ENCODE data around the gene ATP6V0A4.
"Not testable (repeated sequence)": the region's sequence is repeated elsewhere in the genome, so short reads cannot be mapped to it uniquely, and the experiment has no call there.

Gene ATP6V0A4

GRCh38 chr7:138752518-138753149 lies 45.4 kb downstream of the ATP6V0A4 start:
- in situ Hi-C loops (cut with HindIII; ENCODE audit: low sequenced_read_pairs) = no loop called here

GRCh38 chr7:138750901-138751464 lies 47.0 kb downstream of the ATP6V0A4 start:
- in situ Hi-C loops (cut with HindIII; ENCODE audit: low sequenced_read_pairs) = no loop called here

- in situ Hi-C loops (cut with HindIII; ENCODE audit: low sequenced_read_pairs) = no loop called here
Measured at GRCh38 chr7:138750473-138750872, 47.5 kb downstream of the ATP6V0A4 start.

- in situ Hi-C loops (cut with HindIII; ENCODE audit: low sequenced_read_pairs) = no loop called here
Measured at GRCh38 chr7:138749960-138750359, 48.0 kb downstream of the ATP6V0A4 start.

- in situ Hi-C loops (cut with HindIII; ENCODE audit: low sequenced_read_pairs) = no loop called here
Measured at GRCh38 chr7:138748666-138749065, 49.3 kb downstream of the ATP6V0A4 start.

- in situ Hi-C loops (cut with HindIII; ENCODE audit: low sequenced_read_pairs) = no loop called here
Measured at GRCh38 chr7:138746073-138746472, 51.9 kb downstream of the ATP6V0A4 start.

GRCh38 chr7:138745189-138745588 lies 52.8 kb downstream of the ATP6V0A4 start:
- in situ Hi-C loops (cut with HindIII; ENCODE audit: low sequenced_read_pairs) = no loop called here

- in situ Hi-C loops (cut with HindIII; ENCODE audit: low sequenced_read_pairs) = no loop called here
Measured at GRCh38 chr7:138741453-138741735, 56.6 kb downstream of the ATP6V0A4 start.

- in situ Hi-C loops (cut with HindIII; ENCODE audit: low sequenced_read_pairs) = no loop called here
Measured at GRCh38 chr7:138739859-138740258, 58.1 kb downstream of the ATP6V0A4 start.

- in situ Hi-C loops (cut with HindIII; ENCODE audit: low sequenced_read_pairs) = no loop called here
Measured at GRCh38 chr7:138738551-138739335, 59.3 kb downstream of the ATP6V0A4 start.

GRCh38 chr7:138738114-138738513 lies 59.9 kb downstream of the ATP6V0A4 start:
- in situ Hi-C loops (cut with HindIII; ENCODE audit: low sequenced_read_pairs) = no loop called here

- in situ Hi-C loops (cut with HindIII; ENCODE audit: low sequenced_read_pairs) = no loop called here
Measured at GRCh38 chr7:138735399-138735798, 62.6 kb downstream of the ATP6V0A4 start.

GRCh38 chr7:138731733-138732132 lies 66.3 kb downstream of the ATP6V0A4 start:
- in situ Hi-C loops (cut with HindIII; ENCODE audit: low sequenced_read_pairs) = not testable (repeated sequence)

- in situ Hi-C loops (cut with HindIII; ENCODE audit: low sequenced_read_pairs) = no loop called here
Measured at GRCh38 chr7:138729444-138729843, 68.6 kb downstream of the ATP6V0A4 start.

- in situ Hi-C loops (cut with HindIII; ENCODE audit: low sequenced_read_pairs) = no loop called here
Measured at GRCh38 chr7:138727336-138728099, 70.5 kb downstream of the ATP6V0A4 start.

GRCh38 chr7:138726288-138726687 lies 71.7 kb downstream of the ATP6V0A4 start:
- in situ Hi-C loops (cut with HindIII; ENCODE audit: low sequenced_read_pairs) = no loop called here

GRCh38 chr7:138720286-138720685 lies 77.7 kb downstream of the ATP6V0A4 start:
- in situ Hi-C loops (cut with HindIII; ENCODE audit: low sequenced_read_pairs) = no loop called here

GRCh38 chr7:138716889-138717288 lies 81.1 kb downstream of the ATP6V0A4 start:
- in situ Hi-C loops (cut with HindIII; ENCODE audit: low sequenced_read_pairs) = no loop called here

GRCh38 chr7:138713191-138713590 lies 84.8 kb downstream of the ATP6V0A4 start:
- in situ Hi-C loops (cut with HindIII; ENCODE audit: low sequenced_read_pairs) = no loop called here

- in situ Hi-C loops (cut with HindIII; ENCODE audit: low sequenced_read_pairs) = no loop called here
Measured at GRCh38 chr7:138712652-138713051, 85.3 kb downstream of the ATP6V0A4 start.

GRCh38 chr7:138710536-138711385 lies 87.2 kb downstream of the ATP6V0A4 start:
- in situ Hi-C loops (cut with HindIII; ENCODE audit: low sequenced_read_pairs) = no loop called here

Data from DLD1 (cell line).